Activated effector memory CD4-positive, alpha-beta T cell treated with anti-CD3 and anti-CD28 coated beads, Interleukin-2, amount 50 U/mL, for 16 hours (primary cell): ENCODE data around the gene TRAPPC10.
A peak's percentile ranks its signal among the peaks of the same experiment; 100 is the strongest.

Experiments
- DNase-seq: peaks from one replicate; pipeline ENCODE4 v3.0.0-alpha.2; 2020

TRAPPC10 gene

GRCh38 chr21:44047996-44048560 is 36.0 kb downstream of the TRAPPC10 start:
- DNase-seq = no peak

- no peak for DNase-seq
Measured at GRCh38 chr21:44049182-44049581, 37.1 kb downstream of the TRAPPC10 start.

GRCh38 chr21:44049606-44050005 is 37.5 kb downstream of the TRAPPC10 start:
- DNase-seq = no peak

- no peak for DNase-seq
Measured at GRCh38 chr21:44050276-44050675, 38.2 kb downstream of the TRAPPC10 start.

GRCh38 chr21:44051462-44051941 is 39.4 kb downstream of the TRAPPC10 start:
- no peak for DNase-seq

GRCh38 chr21:44052071-44052829 is 40.1 kb downstream of the TRAPPC10 start:
- no peak for DNase-seq

- no peak for DNase-seq
Measured at GRCh38 chr21:44052830-44053226, 40.7 kb downstream of the TRAPPC10 start.

- DNase-seq = no peak
Measured at GRCh38 chr21:44053567-44053966, 41.5 kb downstream of the TRAPPC10 start.

- DNase-seq = no peak
Measured at GRCh38 chr21:44054710-44055109, 42.6 kb downstream of the TRAPPC10 start.

- no peak for DNase-seq
Measured at GRCh38 chr21:44057055-44057454, 44.9 kb downstream of the TRAPPC10 start.

- DNase-seq = peak; percentile 76
Measured at GRCh38 chr21:44057960-44058651, 46.0 kb downstream of the TRAPPC10 start.

- DNase-seq = no peak
Measured at GRCh38 chr21:44058652-44058964, 46.5 kb downstream of the TRAPPC10 start.

- no peak for DNase-seq
Measured at GRCh38 chr21:44058981-44059380, 46.9 kb downstream of the TRAPPC10 start.

- DNase-seq = no peak
Measured at GRCh38 chr21:44059710-44060109, 47.6 kb downstream of the TRAPPC10 start.

GRCh38 chr21:44062380-44062779 is 50.3 kb downstream of the TRAPPC10 start:
- DNase-seq = no peak

- no peak for DNase-seq
Measured at GRCh38 chr21:44063151-44063912, 51.2 kb downstream of the TRAPPC10 start.

GRCh38 chr21:44064852-44065403 is 52.8 kb downstream of the TRAPPC10 start:
- no peak for DNase-seq

GRCh38 chr21:44065428-44065827 is 53.3 kb downstream of the TRAPPC10 start:
- peak; percentile 90 for DNase-seq

GRCh38 chr21:44066116-44066515 is 54.0 kb downstream of the TRAPPC10 start:
- DNase-seq = no peak

GRCh38 chr21:44067011-44067839 is 55.1 kb downstream of the TRAPPC10 start:
- no peak for DNase-seq

- DNase-seq = no peak
Measured at GRCh38 chr21:44070391-44070790, 58.3 kb downstream of the TRAPPC10 start.
